ENCODE data around the gene KAT14. TPM values are rescaled to one million over a fixed set of nuclear protein-coding genes. Genes with fewer than 3 reads are reported as not detected.
A peak's percentile ranks its signal among the peaks of the same experiment; 100 is the strongest.
"Not testable (repeated sequence)": the region's sequence is repeated elsewhere in the genome, so short reads cannot be mapped to it uniquely, and the experiment has no call there.

Gene KAT14
- total RNA-seq, 1 experiment from 2014 or later, result 19.2 TPM

GRCh38 chr20:18218280-18218679, 80.6 kb downstream of the KAT14 start:
- no peak for DNase-seq (ENCODE audit: low read depth)

DNA sequence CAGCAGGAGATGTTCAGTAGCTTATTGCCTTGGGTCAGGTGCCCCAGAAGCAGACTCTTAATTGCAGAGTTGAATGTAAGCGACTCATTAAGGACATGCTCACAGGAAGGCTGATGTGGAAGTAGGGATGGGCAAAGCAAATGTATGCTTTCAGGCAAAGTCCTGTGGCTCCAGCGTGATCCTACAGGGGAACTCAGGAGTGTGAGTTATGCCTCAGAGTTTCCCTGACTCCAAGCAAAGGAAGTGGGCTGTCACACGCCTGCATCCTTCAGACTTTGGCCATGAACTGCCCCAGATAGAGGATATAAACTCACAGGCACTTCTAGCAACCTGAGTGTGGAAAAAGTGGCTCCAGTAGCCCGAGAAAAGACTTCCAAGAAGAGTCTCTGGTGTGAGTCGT, 85.7 kb downstream of the KAT14 start:
- DNase-seq (ENCODE audit: low read depth), result no peak

DNA sequence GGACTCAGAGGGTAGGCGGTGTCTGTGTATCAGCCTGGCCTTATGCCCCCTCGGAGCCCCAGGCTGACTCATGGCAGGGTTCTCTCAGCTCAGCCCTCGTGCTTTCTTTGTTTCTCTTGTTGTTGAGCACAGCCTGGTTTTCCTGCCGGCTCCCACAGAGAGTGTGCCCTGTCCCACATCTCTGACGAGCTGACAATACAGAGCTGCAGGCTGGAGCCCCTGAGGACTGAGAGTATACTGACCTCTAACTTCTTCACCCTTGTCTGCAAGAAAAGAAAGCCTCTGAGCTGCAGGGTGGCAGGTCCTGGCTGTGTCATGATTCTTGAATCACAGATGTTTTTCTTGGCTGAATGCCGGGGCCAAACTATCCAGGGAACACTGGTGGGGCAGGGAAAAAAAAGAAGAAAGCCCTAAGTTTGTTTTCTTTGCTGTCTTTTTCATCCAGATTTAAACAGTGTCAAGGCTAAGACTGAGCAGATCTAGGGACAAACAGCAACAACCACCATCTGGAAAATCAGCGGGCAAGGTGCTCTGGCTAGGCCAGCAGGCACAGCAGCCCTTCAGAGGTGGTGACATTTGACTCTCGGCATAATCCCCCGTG, 87.4 kb downstream of the KAT14 start:
- peak; percentile 78 for DNase-seq (ENCODE audit: low read depth)

- no peak for DNase-seq (ENCODE audit: low read depth)
Observed at GRCh38 chr20:18225632-18226031, 88.0 kb downstream of the KAT14 start.

DNA sequence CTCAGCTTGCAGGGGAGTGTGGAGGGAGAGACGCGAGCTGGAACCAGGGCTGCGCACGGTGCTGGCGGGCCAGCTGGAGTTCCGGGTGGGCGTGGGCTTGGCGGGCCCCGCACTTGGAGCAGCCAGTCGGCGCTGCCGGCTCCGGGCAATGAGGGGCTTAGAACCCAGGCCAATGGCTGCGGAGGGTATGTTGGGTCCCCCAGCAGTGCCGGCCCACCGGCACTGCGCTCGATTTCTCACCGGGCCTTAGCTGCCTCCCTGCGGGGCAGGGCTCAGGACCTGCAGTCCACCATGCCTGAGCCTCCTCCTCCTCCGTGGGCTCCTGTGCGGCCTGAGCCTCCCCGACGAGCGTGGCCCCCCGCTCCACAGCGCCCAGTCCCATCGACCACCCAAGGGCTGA, 89.1 kb downstream of the KAT14 start:
- DNase-seq (ENCODE audit: low read depth), result not testable (repeated sequence)

DNA sequence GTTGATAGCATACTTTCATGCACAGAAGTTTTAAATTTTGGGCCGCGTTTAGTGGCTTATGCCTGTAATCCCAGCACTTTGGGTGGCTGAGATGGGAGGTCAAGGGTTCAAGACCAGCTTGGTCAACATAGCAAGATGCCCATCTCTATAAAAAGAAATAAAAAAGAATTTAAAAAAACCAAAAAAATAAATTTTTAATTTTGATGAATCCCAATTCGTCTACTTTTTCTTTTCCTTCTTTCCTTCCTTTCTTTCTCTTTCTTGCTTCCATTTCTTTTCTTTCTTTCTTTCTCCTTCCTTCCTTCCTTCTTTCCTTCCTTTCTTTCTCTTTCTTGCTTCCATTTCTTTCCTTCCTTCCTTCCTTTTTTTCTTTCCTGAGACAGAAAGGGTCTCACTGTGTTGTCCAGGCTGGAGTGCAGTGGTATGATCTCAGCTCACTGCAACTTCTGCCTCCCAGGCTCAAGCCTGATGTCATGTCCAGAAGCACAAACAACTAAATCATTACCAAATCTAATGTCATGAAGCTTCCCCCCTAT, 95.8 kb downstream of the KAT14 start:
- no peak for DNase-seq (ENCODE audit: low read depth)

Other genes starting within 250 kb of the KAT14 start
- 116 and 132 TPM in 2 replicates for gene SNX5, start 169.1 kb upstream of the KAT14 start, total RNA-seq (2014; rRNA removed)
- gene MGME1, start 168.8 kb upstream of the KAT14 start, total RNA-seq (2014; rRNA removed), result 29.3 and 42.6 TPM in 2 replicates
- not detected in 2 replicates for gene OVOL2, start 79.9 kb upstream of the KAT14 start, total RNA-seq (2014; rRNA removed)
- 19.9 and 24.0 TPM in 2 replicates for gene PET117, start within 50 bp of the KAT14 start, total RNA-seq (2014; rRNA removed)
- gene ZNF133, start 150.7 kb downstream of the KAT14 start, total RNA-seq (2014; rRNA removed), result 13.8 and 15.5 TPM in 2 replicates

Data from LHCN-M2 (cell line).